ENCODE results near the gene TBX4. TPM values are rescaled to one million over a fixed set of nuclear protein-coding genes. Genes with fewer than 3 reads are reported as not detected.

The TBX4 gene
- total RNA-seq, 1 donor from 2014 or later, result not detected

- Mint-ChIP-seq H3K4me3 (no peak overlapping the region), H3K27me3 (ENCODE audit: insufficient read depth, low read depth) (no peaks in the 10 kb centered on the region), H3K4me1 (no peaks in the 10 kb centered on the region), H3K36me3 (no peaks in the 10 kb centered on the region), H3K27ac (no peak overlapping the region), H3K9me3 (no peaks in the 10 kb centered on the region)
- Histone ChIP-seq H3K36me3 (no peaks in the 10 kb centered on the region), H3K9ac (no peak overlapping the region), H3K27ac (no peak overlapping the region), H3K4me2 (no peak overlapping the region), H3K79me2 (ENCODE audit: low read depth) (no peaks in the 10 kb centered on the region), H3K27me3 (no peaks in the 10 kb centered on the region), H2AFZ (replicated peaks) (no peak overlapping the region), H3K9me3 (ENCODE audit: low read depth) (no peaks in the 10 kb centered on the region), H3K4me1 (no peaks in the 10 kb centered on the region), H3K4me3 (no peak overlapping the region), H4K20me1 (ENCODE audit: low read depth) (no peaks in the 10 kb centered on the region), H3F3A (ENCODE audit: low read depth) (no peaks in the 10 kb centered on the region)
- TF ChIP-seq CTCF (IDR thresholded peaks at IDR 0.05), result no peak
- TF ChIP-seq EZH2phosphoT487 (IDR thresholded peaks at IDR 0.05), result no peak
- TF ChIP-seq EZH2 (IDR thresholded peaks at IDR 0.05), result no peak
- no peak for DNase-seq (ENCODE audit: low spot score)
These were observed 58.0 kb downstream of the TBX4 start for GRCh38 chr17:61510237-61510636.

GRCh38 chr17:61510991-61511390 is 58.8 kb downstream of the TBX4 start:
- Histone ChIP-seq H3K4me1 (no peaks in the 10 kb centered on the region), H3K4me3 (no peak overlapping the region), H4K20me1 (ENCODE audit: low read depth) (no peaks in the 10 kb centered on the region), H3K79me2 (ENCODE audit: low read depth) (no peaks in the 10 kb centered on the region), H3K27me3 (no peaks in the 10 kb centered on the region), H3K27ac (no peak overlapping the region), H2AFZ (replicated peaks) (no peak overlapping the region), H3K36me3 (no peaks in the 10 kb centered on the region), H3K9ac (no peak overlapping the region), H3K9me3 (ENCODE audit: low read depth) (no peaks in the 10 kb centered on the region), H3K4me2 (no peak overlapping the region), H3F3A (ENCODE audit: low read depth) (no peaks in the 10 kb centered on the region)
- Mint-ChIP-seq H3K4me3 (no peak overlapping the region), H3K4me1 (no peaks in the 10 kb centered on the region), H3K27me3 (ENCODE audit: insufficient read depth, low read depth) (no peaks in the 10 kb centered on the region), H3K36me3 (no peaks in the 10 kb centered on the region), H3K9me3 (no peaks in the 10 kb centered on the region), H3K27ac (no peak overlapping the region)
- TF ChIP-seq CTCF (IDR thresholded peaks at IDR 0.05), result no peak
- no peak for TF ChIP-seq EZH2 (IDR thresholded peaks at IDR 0.05)
- no peak for TF ChIP-seq EZH2phosphoT487 (IDR thresholded peaks at IDR 0.05)
- DNase-seq (ENCODE audit: low spot score), result no peak

GRCh38 chr17:61511480-61512182 is 59.4 kb downstream of the TBX4 start:
- DNase-seq (ENCODE audit: low spot score), result no peak
- Histone ChIP-seq H3K4me2 (no peak overlapping the region), H3K79me2 (ENCODE audit: low read depth) (no peaks in the 10 kb centered on the region), H3K27ac (no peak overlapping the region), H2AFZ (replicated peaks) (no peak overlapping the region), H3K4me3 (no peak overlapping the region), H3K9ac (no peak overlapping the region), H3K9me3 (ENCODE audit: low read depth) (no peaks in the 10 kb centered on the region), H3F3A (ENCODE audit: low read depth) (no peaks in the 10 kb centered on the region), H3K4me1 (no peaks in the 10 kb centered on the region), H4K20me1 (ENCODE audit: low read depth) (no peaks in the 10 kb centered on the region), H3K36me3 (no peaks in the 10 kb centered on the region), H3K27me3 (no peaks in the 10 kb centered on the region)
- H3K36me3 Mint-ChIP-seq, result no peaks in the 10 kb centered on the region
- no peaks in the 10 kb centered on the region for H3K9me3 Mint-ChIP-seq
- no peak overlapping the region for H3K4me3 Mint-ChIP-seq
- H3K27me3 Mint-ChIP-seq (ENCODE audit: insufficient read depth, low read depth), result no peaks in the 10 kb centered on the region
- no peak overlapping the region for H3K27ac Mint-ChIP-seq
- TF ChIP-seq EZH2phosphoT487 (IDR thresholded peaks at IDR 0.05) (no peak), EZH2 (IDR thresholded peaks at IDR 0.05) (no peak), CTCF (IDR thresholded peaks at IDR 0.05) (no peak)
- no peaks in the 10 kb centered on the region for H3K4me1 Mint-ChIP-seq
